ENCODE results near the gene CD83.
A peak's percentile ranks its signal among the peaks of the same experiment; 100 is the strongest.

The CD83 gene

DNA sequence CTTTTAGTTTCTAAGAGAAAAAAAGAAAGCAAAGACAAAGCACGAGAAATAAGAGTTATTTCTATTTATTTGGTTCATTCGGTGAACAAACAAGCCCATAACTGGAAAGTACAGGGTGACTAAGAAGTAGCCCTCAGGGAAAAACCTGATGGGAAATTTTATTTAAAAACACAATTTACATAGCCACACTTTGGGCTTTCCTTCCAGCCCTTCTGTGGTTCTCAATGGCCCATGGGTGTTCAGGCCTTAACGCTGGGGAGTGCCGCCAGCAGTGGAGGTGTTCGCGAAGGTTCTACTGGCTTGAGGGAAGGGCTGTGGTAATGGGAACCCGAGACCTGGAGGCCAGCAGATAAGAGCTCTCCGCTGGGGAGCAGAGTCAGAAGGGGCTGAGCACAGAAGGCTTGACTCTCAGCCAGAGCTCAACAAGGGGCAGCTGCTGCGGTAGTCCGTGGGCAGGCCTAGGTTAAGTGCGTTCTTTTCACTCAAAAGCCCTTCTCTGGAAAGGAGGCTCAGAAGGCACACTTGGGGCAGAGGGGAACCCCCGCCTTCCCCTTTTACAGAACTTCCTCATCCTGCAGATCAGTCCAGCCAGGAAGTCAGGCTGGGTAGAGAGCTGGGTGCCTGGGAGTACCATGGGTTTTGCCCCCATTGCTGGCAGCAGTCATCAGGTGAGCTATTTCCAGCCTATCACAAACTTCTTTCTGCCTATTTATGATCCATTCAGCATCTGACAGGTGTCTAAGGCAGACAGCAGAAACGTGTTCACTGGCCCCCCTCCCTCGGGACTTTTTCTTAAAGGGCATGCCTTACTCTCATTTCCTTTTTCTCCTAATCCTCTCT lies 8.8 kb upstream of the CD83 start:
- no peaks in the 10 kb centered on the region for H3K4me1 ChIP-seq (ENCODE audit: control insufficient read depth, insufficient read depth, low read length)
- H3K9me3 ChIP-seq (ENCODE audit: control insufficient read depth, insufficient read depth, low read length), result peaks cover 12% of the 10 kb centered on the region
- no peak overlapping the region for H3K27ac ChIP-seq (ENCODE audit: low read depth, low read length)
- no peak overlapping the region for H3K4me3 ChIP-seq (ENCODE audit: low read depth, low read length)
- no peaks in the 10 kb centered on the region for H3K27me3 ChIP-seq (ENCODE audit: control insufficient read depth, insufficient read depth, low read length)
- no peaks in the 10 kb centered on the region for H3K36me3 ChIP-seq (ENCODE audit: control insufficient read depth, insufficient read depth, low read length)
- no peak overlapping the region for H3K9ac ChIP-seq (ENCODE audit: low read depth, low read length)

DNA sequence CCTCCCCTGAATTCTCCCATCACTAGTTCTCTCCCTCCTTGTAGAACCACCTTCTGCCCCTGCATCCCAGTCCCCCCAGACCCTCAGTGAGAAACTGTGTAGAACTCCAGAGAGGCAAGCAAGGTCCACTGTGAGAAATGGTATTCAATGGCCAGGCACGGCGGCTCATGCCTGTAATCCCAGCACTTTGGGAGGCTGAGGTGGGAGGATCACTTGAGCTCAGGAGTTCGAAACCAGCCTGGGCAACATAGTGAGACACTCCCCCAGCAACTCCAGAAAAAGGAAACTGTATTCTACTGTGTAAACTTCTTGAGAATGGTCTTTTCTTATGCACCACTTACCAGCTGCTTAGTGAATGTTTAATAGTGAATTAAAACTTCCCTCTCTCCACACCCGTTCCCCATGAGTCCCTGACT lies 8.2 kb upstream of the CD83 start:
- H3K27me3 ChIP-seq (ENCODE audit: control insufficient read depth, insufficient read depth, low read length), result no peaks in the 10 kb centered on the region
- no peak overlapping the region for H3K4me3 ChIP-seq (ENCODE audit: low read depth, low read length)
- H3K27ac ChIP-seq (ENCODE audit: low read depth, low read length), result no peak overlapping the region
- no peaks in the 10 kb centered on the region for H3K36me3 ChIP-seq (ENCODE audit: control insufficient read depth, insufficient read depth, low read length)
- H3K9ac ChIP-seq (ENCODE audit: low read depth, low read length), result no peak overlapping the region
- peaks cover 12% of the 10 kb centered on the region for H3K9me3 ChIP-seq (ENCODE audit: control insufficient read depth, insufficient read depth, low read length)
- H3K4me1 ChIP-seq (ENCODE audit: control insufficient read depth, insufficient read depth, low read length), result no peaks in the 10 kb centered on the region

DNA sequence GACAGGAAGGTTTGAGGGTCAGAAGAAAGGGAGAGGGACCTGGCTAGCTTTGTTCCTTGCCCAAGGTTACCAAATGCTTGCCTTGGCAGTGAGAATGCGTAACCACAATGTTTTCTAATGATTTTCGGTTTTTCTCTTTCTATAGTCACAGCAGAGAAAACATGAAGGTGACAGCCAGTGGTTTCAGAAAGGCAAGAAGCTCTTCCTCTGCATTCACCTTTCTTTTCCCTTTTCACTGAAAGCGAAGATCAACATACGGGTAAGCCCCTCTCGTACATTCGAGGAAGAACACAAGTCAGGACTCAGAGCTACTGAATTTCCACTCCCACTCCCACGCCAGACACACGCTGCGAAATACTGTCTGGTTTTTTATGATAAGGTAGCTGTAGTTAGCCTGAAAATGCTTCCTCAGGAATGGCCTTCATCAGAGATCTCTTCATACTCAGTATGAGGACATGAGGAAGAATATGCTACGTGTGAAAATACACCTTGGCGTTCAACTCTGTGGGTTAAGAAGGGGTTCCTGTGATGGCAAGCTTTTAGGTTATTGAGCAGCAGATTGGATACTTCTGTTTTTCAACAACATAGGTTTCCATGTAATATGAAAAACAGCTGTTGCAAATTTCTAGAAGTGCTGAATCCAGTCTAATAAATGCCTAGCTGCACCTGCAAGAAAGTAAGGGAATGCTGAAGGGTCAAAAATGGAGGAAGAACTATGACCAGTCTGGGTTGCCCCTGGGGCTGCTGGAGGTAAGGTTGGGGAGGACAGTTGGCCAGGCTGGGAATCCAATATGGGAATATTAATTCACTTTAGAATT lies 7.4 kb upstream of the CD83 start:
- Histone ChIP-seq H3K4me3 (ENCODE audit: low read depth, low read length) (no peak overlapping the region), H3K9ac (ENCODE audit: low read depth, low read length) (no peak overlapping the region), H3K36me3 (ENCODE audit: control insufficient read depth, insufficient read depth, low read length) (no peaks in the 10 kb centered on the region), H3K27ac (ENCODE audit: low read depth, low read length) (no peak overlapping the region), H3K27me3 (ENCODE audit: control insufficient read depth, insufficient read depth, low read length) (no peaks in the 10 kb centered on the region), H3K4me1 (ENCODE audit: control insufficient read depth, insufficient read depth, low read length) (no peaks in the 10 kb centered on the region), H3K9me3 (ENCODE audit: control insufficient read depth, insufficient read depth, low read length) (peaks cover 12% of the 10 kb centered on the region)

DNA sequence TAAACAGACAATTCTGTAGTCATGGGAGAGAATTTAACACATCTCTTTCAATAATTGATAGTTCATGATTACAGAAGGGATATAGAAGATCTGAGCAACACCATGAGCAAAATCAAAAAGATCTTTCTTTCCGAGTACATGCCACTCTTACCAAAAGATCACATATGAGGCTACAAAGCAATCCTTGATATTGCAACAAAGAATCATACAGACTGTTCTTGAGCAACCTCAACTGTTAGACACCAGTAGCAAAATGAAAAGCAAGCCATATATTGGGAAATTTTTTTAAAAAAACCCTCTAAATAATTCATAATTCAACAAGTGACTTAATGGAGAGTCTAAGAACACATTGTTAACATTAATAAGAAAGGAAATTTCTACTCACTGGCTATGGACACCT lies 3.6 kb upstream of the CD83 start:
- no peak overlapping the region for H3K9ac ChIP-seq (ENCODE audit: low read depth, low read length)
- peaks cover 11% of the 10 kb centered on the region for H3K27me3 ChIP-seq (ENCODE audit: control insufficient read depth, insufficient read depth, low read length)
- peaks cover 3% of the 10 kb centered on the region; the same call in 1 of the 2 replicates for H3K4me1 ChIP-seq (ENCODE audit: control insufficient read depth, insufficient read depth, low read length)
- H3K9me3 ChIP-seq (ENCODE audit: control insufficient read depth, insufficient read depth, low read length), result no peaks in the 10 kb centered on the region
- H3K4me3 ChIP-seq (ENCODE audit: low read depth, low read length), result no peak overlapping the region
- H3K27ac ChIP-seq (ENCODE audit: low read depth, low read length), result no peak overlapping the region
- H3K36me3 ChIP-seq (ENCODE audit: control insufficient read depth, insufficient read depth, low read length), result no peaks in the 10 kb centered on the region

DNA sequence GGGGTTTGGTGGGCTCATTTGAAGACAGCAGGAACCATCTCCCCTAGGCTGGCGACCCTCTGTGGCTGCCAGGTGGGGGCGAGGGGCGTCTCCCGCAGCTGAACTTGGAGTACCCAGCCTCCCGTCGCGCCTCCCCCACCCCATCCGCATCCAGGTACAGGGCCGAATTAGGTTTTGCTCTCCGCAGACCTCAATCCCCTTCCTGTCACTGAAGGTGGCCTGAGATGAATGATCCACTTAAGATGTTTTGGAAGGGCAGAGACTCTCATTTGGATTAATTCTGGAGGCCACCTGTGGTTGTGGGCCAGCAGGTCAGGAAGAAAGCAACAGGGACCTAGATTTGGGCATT lies 493 bp downstream of the CD83 start:
- H3K9me3 ChIP-seq (ENCODE audit: control insufficient read depth, insufficient read depth, low read length), result no peaks in the 10 kb centered on the region
- peak overlapping the region; percentile 89 for H3K4me3 ChIP-seq (ENCODE audit: low read depth, low read length)
- peaks cover 12% of the 10 kb centered on the region for H3K27me3 ChIP-seq (ENCODE audit: control insufficient read depth, insufficient read depth, low read length)
- peaks cover 3% of the 10 kb centered on the region; the same call in 1 of the 2 replicates for H3K4me1 ChIP-seq (ENCODE audit: control insufficient read depth, insufficient read depth, low read length)
- H3K36me3 ChIP-seq (ENCODE audit: control insufficient read depth, insufficient read depth, low read length), result no peaks in the 10 kb centered on the region
- H3K27ac ChIP-seq (ENCODE audit: low read depth, low read length), result no peak overlapping the region
- H3K9ac ChIP-seq (ENCODE audit: low read depth, low read length), result no peak overlapping the region

DNA sequence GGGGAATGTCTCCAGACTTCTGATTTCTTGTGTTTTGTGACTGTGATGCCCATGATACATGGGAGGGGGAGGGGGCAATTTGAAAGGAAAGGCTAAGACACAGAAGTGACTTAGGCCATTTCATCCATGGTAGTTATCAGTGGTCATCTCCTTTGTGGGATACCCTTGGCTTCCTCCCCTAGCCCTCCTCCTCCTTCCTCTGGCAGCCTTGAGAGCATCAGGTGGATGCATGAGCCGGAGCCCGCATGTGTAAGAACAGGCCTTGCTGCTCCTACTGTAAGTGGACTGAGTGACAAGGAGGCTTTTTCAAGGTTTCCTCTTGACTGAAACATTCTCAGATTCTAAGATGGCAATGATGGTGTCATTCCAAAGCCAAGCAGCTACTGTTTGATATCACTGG lies 874 bp downstream of the CD83 start:
- H3K9ac ChIP-seq (ENCODE audit: low read depth, low read length), result no peak overlapping the region
- peaks cover 3% of the 10 kb centered on the region; the same call in 1 of the 2 replicates for H3K4me1 ChIP-seq (ENCODE audit: control insufficient read depth, insufficient read depth, low read length)
- H3K9me3 ChIP-seq (ENCODE audit: control insufficient read depth, insufficient read depth, low read length), result no peaks in the 10 kb centered on the region
- no peaks in the 10 kb centered on the region for H3K36me3 ChIP-seq (ENCODE audit: control insufficient read depth, insufficient read depth, low read length)
- no peak overlapping the region for H3K27ac ChIP-seq (ENCODE audit: low read depth, low read length)
- H3K27me3 ChIP-seq (ENCODE audit: control insufficient read depth, insufficient read depth, low read length), result peaks cover 12% of the 10 kb centered on the region
- H3K4me3 ChIP-seq (ENCODE audit: low read depth, low read length), result peak overlapping the region; percentile 89

DNA sequence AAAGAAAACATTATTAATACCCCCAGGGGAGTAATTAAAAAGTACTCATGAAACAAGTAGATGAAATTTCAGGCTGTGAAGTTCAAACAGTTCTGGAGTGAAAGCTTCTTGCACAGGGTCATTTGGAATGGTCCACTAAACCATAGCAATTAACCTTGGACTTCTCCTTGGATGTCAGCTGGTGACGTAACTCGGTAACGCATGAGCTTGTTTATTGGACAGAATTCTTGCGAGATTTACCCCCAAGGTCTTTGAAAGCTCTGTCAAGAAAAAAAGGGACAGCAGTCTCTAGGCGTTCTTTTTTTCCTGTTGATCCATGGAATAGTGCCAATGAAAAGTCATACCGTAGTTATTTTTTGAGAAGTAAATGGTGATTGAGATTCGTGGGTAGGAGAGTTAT lies 2.2 kb downstream of the CD83 start:
- H3K36me3 ChIP-seq (ENCODE audit: control insufficient read depth, insufficient read depth, low read length), result no peaks in the 10 kb centered on the region
- H3K27me3 ChIP-seq (ENCODE audit: control insufficient read depth, insufficient read depth, low read length), result peaks cover 12% of the 10 kb centered on the region
- no peak overlapping the region for H3K27ac ChIP-seq (ENCODE audit: low read depth, low read length)
- H3K4me1 ChIP-seq (ENCODE audit: control insufficient read depth, insufficient read depth, low read length), result peaks cover 3% of the 10 kb centered on the region; the same call in 1 of the 2 replicates
- no peaks in the 10 kb centered on the region for H3K9me3 ChIP-seq (ENCODE audit: control insufficient read depth, insufficient read depth, low read length)
- H3K9ac ChIP-seq (ENCODE audit: low read depth, low read length), result no peak overlapping the region
- H3K4me3 ChIP-seq (ENCODE audit: low read depth, low read length), result no peak overlapping the region

DNA sequence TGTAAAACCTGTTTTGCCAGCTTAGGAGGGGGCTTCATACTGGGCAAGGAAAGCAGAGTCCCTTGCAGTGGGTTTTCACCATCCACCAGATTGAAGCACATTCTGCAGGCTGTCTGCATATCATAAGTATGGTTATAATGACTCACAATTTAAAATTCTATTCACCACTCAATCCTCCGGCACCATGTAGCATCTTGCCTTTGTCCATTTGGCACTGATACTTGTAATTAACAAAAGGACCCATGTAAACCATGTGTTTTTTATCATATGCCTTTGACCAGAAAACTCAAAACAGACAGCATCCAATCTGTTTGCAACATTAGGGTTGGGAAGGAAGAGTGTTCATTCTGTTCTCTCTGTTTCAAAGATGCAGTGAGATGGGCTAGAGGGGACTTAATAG lies 3.0 kb downstream of the CD83 start:
- H3K4me1 ChIP-seq (ENCODE audit: control insufficient read depth, insufficient read depth, low read length), result peaks cover 3% of the 10 kb centered on the region; the same call in 1 of the 2 replicates
- peaks cover 12% of the 10 kb centered on the region for H3K27me3 ChIP-seq (ENCODE audit: control insufficient read depth, insufficient read depth, low read length)
- H3K4me3 ChIP-seq (ENCODE audit: low read depth, low read length), result no peak overlapping the region
- H3K36me3 ChIP-seq (ENCODE audit: control insufficient read depth, insufficient read depth, low read length), result no peaks in the 10 kb centered on the region
- no peaks in the 10 kb centered on the region for H3K9me3 ChIP-seq (ENCODE audit: control insufficient read depth, insufficient read depth, low read length)
- H3K9ac ChIP-seq (ENCODE audit: low read depth, low read length), result no peak overlapping the region
- H3K27ac ChIP-seq (ENCODE audit: low read depth, low read length), result no peak overlapping the region

DNA sequence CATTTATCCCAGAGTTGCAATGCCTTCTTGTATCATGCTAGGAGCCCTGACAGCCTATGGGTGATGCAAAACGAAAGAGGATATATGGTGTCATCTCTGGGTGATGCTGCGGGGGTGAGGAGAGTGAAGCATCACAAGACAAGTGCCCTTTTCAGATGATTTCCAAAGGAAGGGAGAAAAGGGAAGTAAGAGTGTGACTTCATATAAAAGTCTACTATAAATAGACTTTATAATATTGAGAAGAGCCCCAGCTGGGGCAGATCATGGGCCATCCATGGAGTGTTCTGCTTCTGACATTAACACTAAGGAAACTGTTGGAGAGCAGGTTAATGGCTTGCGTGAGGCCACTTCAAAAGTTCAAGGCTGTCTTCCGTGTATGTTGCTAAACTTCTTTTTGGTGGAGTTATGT lies 4.4 kb downstream of the CD83 start:
- no peak overlapping the region for H3K9ac ChIP-seq (ENCODE audit: low read depth, low read length)
- H3K27ac ChIP-seq (ENCODE audit: low read depth, low read length), result no peak overlapping the region
- H3K4me1 ChIP-seq (ENCODE audit: control insufficient read depth, insufficient read depth, low read length), result peaks cover 3% of the 10 kb centered on the region; the same call in 1 of the 2 replicates
- H3K4me3 ChIP-seq (ENCODE audit: low read depth, low read length), result no peak overlapping the region
- H3K36me3 ChIP-seq (ENCODE audit: control insufficient read depth, insufficient read depth, low read length), result no peaks in the 10 kb centered on the region
- peaks cover 12% of the 10 kb centered on the region for H3K27me3 ChIP-seq (ENCODE audit: control insufficient read depth, insufficient read depth, low read length)
- H3K9me3 ChIP-seq (ENCODE audit: control insufficient read depth, insufficient read depth, low read length), result no peaks in the 10 kb centered on the region

DNA sequence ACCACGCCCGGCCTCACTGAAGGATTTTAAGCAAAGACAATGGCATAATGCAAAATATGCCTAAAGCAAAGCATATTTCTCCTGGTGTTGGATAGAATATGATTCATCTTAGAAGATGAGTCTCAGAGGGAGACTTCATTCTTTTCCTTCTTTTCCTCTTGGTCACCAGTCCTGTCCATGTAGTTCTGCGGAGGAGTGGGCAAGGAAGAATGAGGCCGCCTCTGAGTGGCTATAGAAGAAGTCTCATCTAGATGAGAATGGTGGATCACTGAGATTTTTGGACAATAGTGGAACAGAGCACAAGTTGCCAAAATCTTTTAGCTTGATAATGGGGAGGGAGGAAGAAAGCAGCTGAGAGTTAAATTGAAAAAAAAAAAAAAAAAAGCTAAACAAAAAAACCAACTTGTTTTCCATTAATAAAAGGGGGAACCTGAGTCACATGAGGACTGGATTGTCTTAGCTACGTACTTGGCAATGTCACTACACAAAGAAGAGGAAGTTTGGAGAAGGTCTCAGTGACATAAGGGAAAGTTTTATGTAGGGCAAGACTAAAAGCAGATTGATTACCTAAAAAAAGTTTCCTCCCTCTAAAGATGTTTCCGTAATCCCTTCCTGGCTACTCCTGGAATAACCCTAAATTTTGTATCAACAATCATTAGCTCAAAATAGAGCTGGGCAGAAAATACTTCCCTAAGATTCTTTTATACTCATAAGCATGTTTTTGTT lies 6.0 kb downstream of the CD83 start:
- Histone ChIP-seq H3K4me3 (ENCODE audit: low read depth, low read length) (no peak overlapping the region), H3K4me1 (ENCODE audit: control insufficient read depth, insufficient read depth, low read length) (peaks cover 13% of the 10 kb centered on the region), H3K27me3 (ENCODE audit: control insufficient read depth, insufficient read depth, low read length) (peaks cover 5% of the 10 kb centered on the region; the same call in 1 of the 2 replicates), H3K9me3 (ENCODE audit: control insufficient read depth, insufficient read depth, low read length) (no peaks in the 10 kb centered on the region), H3K9ac (ENCODE audit: low read depth, low read length) (no peak overlapping the region), H3K36me3 (ENCODE audit: control insufficient read depth, insufficient read depth, low read length) (no peaks in the 10 kb centered on the region), H3K27ac (ENCODE audit: low read depth, low read length) (no peak overlapping the region)

Measured in HUES48 (cell line).